Stimulated activated CD8-positive, alpha-beta memory T cell treated with anti-CD3 and anti-CD28 coated beads, Interleukin-12 subunit alpha, Interleukin-12 subunit beta, amount 100 ng/mL, for 1 hour (primary cell): ENCODE data around the gene CDC25B.
A peak's percentile ranks its signal among the peaks of the same experiment; 100 is the strongest.

ENCODE experiments used
- DNase-seq: peaks from one replicate; pipeline ENCODE4 v3.0.0-alpha.2; 2020; ENCODE audit warnings: low read depth

The CDC25B gene

GRCh38 chr20:3795511-3796468, at the start of gene CDC25B:
Gene CDC25B, plus strand, starts transcription at chr20:3796310. Its CDS starts 222 bp downstream, at chr20:3796532.
- peak; percentile 85 for DNase-seq

DNA sequence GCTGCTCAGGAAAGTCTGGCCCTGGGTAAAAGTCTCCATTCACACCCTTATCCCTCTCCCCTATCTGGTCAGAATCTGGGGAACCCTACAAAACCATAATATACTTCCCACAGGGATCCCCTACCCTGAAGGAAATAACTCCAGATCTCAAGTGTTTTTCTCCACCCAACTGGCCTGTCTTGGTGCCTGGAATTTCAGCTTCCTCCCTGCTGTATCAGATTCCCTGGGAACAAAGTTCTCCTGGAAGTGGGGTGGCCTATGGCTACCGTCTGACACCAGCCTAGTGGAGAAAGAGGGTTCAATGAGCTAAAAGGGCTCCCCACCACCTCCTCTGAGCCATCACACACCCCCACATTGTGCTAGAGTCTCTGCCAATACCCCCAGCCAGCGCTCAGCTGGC, 48.6 kb upstream of the CDC25B start:
- DNase-seq: no peak

DNA sequence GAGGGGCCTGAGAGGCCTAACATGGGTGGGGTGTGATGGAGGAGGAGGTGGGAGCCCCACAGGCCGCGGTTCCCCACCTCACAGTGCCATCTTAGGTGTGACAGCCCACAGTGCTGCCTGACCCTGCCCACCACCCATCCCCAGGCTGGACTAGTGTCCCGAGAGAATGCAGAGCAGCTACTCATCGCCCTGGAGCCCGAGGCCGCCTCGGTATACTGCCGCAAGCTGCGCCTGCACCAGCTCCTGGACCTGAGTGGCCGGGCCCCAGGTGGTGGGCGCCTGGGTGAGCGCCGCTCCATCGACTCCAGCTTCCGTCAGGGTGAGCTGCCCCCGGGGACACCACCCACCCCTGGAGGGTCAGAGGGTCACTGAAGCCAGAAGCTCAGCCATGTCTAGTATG, 48.0 kb upstream of the CDC25B start:
- no peak for DNase-seq

DNA sequence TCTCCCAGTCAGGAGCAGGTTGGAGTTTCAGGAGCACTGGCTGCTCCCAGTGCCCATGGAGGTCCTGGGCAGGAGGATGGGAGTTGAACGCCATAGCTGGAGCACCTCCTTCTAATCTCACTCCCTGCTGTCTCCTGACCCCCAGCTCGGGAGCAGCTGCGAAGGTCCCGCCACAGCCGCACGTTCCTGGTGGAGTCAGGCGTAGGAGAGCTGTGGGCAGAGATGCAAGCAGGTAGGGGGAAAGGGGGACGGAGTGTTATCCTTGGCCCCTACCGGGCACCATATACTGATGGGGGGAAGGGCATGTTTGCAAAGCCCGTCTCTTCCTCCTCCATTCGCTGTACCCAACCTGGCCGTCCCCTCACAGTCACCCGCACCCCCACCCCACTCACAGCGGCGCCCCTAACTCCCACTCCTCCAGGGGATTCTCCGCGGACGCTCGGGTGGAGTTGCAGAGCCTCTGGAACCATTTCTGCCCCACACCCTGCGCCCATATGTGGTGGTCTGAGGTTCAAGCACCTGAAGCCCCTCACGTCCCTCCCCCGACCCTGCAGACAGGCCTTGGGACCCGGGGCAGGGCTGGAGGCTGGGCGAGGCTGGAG, 46.9 kb upstream of the CDC25B start:
- DNase-seq: no peak

- no peak for DNase-seq
Observed at GRCh38 chr20:3749689-3750531, 46.2 kb upstream of the CDC25B start.

- no peak for DNase-seq
Observed at GRCh38 chr20:3751305-3751674, 44.8 kb upstream of the CDC25B start.

- no peak for DNase-seq
Observed at GRCh38 chr20:3751675-3752385, 44.3 kb upstream of the CDC25B start.

DNA sequence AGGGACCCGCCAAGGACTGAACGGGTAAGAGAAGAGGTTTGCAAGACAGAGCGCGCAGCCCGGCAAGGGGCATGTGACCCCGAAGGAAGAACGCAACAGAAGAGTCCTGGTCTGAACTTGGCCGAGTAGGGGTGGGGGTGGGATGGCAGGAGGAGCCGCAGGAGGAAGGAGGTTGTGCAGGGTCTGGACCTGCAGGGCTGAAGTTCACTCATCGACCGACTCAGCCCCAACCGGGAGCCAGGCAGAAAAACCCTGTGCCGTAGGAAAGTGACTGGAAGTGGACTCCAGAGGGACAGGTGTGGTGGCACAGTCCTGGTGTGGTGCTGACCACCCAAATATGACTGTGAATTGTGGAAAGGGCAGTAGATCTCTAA, 43.7 kb upstream of the CDC25B start:
- DNase-seq: no peak

- DNase-seq: peak; percentile 45
Observed at GRCh38 chr20:3753098-3753497, 43.0 kb upstream of the CDC25B start.

DNA sequence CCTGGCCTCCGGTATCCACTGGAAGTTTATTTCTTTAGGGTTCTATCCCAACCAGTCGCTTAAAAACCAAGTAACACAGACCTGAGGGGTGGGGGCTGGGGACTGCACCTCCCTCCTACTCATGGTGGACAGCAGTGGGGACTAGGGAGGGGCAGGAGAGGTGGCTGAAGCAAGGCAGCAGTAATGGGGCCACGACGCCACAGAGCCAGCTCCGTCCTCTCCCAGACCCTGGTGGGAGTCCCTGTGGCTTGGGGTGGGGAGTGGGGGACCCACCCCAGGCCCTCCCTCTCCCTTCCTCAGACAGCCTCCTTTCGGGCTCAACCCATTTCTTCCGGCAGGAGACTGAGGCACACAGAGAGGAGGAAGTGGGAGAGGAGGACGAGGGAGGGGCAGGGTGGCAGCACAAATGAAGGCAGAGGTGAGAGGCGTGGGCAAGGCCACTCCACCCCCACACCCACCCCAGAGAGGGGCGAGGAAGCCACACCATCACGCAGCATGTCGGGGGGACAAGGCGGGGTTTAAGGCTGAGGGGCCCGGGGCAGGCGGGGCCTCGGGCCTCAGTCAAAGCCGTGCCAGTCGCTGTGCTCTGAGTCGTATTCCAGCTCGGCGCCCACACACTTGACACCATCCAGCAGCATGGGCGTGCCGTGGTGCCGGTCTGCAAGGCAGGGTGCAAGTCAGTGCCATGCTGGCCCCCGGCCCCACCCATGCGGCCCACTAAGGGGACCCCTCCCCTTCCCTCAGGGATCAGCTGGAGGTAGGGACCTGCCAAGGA, 42.4 kb upstream of the CDC25B start:
- DNase-seq: no peak

DNA sequence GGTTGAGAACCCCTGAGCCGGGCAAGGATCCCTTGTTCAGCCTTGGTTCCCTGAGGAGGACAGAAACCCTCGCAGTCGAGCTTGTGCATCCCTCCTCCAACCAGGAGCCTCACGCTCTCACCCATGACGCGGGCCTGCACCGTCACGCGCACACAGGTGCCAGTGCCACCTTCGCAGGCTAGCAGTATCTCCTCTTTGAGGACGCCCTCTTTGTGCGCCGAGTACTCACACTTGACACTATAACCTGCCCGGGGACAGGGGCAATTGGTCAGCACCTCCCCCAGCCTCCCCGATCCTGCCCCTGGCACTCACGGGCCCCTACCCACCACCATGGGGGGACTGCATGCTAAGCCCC, 41.9 kb upstream of the CDC25B start:
- no peak for DNase-seq

GRCh38 chr20:3755269-3755668, 40.8 kb upstream of the CDC25B start:
- no peak for DNase-seq

DNA sequence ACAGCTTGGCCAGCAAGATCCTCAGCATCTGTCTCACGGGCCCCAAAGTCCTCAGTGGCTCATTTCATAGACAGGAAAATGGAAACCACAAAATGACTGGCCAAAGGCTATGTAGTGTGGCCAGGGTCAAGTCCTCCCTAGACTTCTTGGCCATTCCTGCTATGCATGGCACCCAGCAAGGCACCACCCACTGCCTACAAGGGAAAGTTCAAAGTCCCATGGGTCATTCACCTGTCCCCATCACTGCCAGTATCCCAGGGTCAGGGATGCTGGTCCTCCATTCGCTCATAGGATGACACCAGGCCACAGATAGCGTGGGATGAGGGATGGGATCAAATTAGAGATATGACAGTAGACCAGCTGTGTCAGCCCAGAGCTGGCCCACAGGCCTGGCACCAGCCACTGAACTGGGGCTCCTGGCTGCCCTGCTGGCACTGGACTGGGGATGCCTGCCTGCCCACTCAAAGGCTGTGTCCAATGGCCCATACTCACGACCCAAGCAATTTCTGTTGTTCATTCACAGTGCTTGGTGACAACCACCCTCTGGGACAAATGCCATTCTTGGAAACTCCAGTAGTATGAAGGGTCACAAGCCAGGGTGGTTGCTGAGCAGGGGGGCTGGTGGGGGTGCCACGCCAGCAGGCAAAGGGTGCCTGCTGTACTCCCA, 40.2 kb upstream of the CDC25B start:
- DNase-seq: no peak

DNA sequence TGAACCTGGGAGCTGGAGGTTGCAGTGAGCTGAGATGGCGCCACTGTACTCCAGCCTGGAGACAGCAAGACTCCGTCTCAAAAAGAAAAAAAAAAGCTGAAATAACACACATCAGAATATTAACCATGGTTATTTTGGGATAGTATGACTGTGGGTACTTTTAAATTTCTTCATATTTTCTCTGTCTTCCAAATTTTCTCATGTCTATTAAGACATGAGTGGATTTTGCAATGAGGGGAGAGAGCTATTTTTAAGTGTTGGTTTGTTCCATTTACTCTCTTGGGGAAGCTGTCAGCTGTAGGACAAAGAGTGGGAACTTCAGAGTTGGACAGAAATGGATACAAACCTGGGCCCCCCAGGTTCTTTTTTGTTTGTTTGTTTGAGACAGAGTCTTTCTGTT, 38.8 kb upstream of the CDC25B start:
- DNase-seq: no peak

DNA sequence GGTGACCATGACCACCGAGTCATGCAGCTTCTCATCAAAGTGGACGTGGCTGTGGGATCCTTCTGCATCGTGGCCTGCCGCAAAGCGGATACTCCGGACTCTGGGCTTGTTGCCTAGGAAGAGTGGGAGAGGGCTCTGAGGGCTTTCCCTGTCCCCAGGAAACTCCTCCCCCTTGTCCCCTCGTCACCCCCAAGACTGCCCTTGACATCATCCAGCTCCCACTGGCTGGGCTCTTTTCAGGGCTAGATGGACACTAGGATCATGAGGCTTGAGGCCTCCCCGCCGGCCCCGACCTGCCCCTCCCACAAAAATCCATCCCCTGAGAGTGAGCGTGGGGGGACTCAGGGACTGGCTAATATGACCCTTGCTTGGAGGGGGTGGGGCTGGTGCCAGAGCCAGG, 37.5 kb upstream of the CDC25B start:
- DNase-seq: no peak

- DNase-seq: no peak
Observed at GRCh38 chr20:3759316-3759823, 36.7 kb upstream of the CDC25B start.

DNA sequence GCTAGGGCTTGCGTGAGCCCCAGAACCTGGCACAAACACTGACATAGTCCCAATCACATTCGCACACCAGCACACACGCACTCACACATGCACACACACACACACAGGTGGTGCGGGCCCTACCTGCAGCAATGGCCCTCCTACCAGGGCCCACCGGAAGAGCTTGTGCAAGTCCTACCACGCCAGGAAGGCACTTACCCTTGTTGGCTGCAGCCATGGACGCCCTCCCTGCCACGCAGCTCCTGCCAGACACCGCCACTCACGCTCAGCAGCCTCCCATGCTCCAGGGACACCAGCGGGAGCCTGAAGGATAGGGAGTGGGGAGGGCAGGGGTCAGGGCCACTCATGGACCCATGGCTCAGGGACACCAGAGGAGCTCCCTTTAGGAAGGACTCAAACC, 36.2 kb upstream of the CDC25B start:
- DNase-seq: no peak

GRCh38 chr20:3760655-3761348, 35.3 kb upstream of the CDC25B start:
- DNase-seq: no peak

GRCh38 chr20:3763671-3764601, 32.2 kb upstream of the CDC25B start:
- DNase-seq: no peak
